H1 (cell line): Measurements from ENCODE around the gene TCERG1L. TPM values are rescaled to one million over a fixed set of nuclear protein-coding genes. Genes with fewer than 3 reads are reported as not detected.
A peak's percentile ranks its signal among the peaks of the same experiment; 100 is the strongest.

Source experiments
- CTCF ChIA-PET: fragments of 300-600 bp; sonication (Branson Sonifier 250); formaldehyde crosslinking; loops from one replicate; lab custom pipeline; 2021; ENCODE audit not compliant: partially characterized antibody; lab: Charles Lee
- POLR2A ChIA-PET: fragments of 300-600 bp; sonication (Branson Sonifier 250); formaldehyde crosslinking; loops from one replicate; lab custom pipeline; 2021; ENCODE audit warnings: inconsistent platforms; ENCODE audit not compliant: partially characterized antibody; lab: Charles Lee
- DNase-seq, 2 experiments: peaks; one replicate each; pipeline versions ENCODE4 v3.0.0 to v3.0.0-alpha.2; 2010 to 2022; ENCODE audit warnings: low spot score in 2 of 2, low read depth in 1 of 2, mixed read lengths in 1 of 2
- FAIRE-seq: peaks from 2 replicates; lab custom pipeline; 2011; peaks lifted over from hg19 to GRCh38; lab: Jason Lieb, UNC
- H2AFZ ChIP-seq: 2 replicates; pipeline ENCODE4 v1.8.1; 2012; ENCODE audit warnings: low read length, inconsistent platforms
- H2AK5ac ChIP-seq: 2 replicates; pipeline ENCODE4 v1.6.1; 2013; ENCODE audit warnings: low read depth, low read length
- H2BK120ac ChIP-seq: replicated peaks from 2 replicates; pipeline ENCODE3; 2013; ENCODE audit warnings: low read depth, low read length, inconsistent platforms
- H2BK12ac ChIP-seq: 2 replicates; pipeline ENCODE4 v1.6.1; 2013; ENCODE audit warnings: low read depth, low read length
- H2BK15ac ChIP-seq: 2 replicates; pipeline ENCODE4 v1.6.1; 2013; ENCODE audit warnings: low read length
- H2BK20ac ChIP-seq: 2 replicates; pipeline ENCODE4 v1.6.1; 2013; ENCODE audit warnings: low read length
- H2BK5ac ChIP-seq: 2 replicates; pipeline ENCODE4 v1.6.1; 2013; ENCODE audit warnings: low read depth, low read length
- H3K14ac ChIP-seq: 2 replicates; pipeline ENCODE4 v1.6.1; 2013; ENCODE audit warnings: inconsistent platforms; ENCODE audit not compliant: insufficient read length
- H3K18ac ChIP-seq: 2 replicates; pipeline ENCODE4 v1.6.1; 2013; ENCODE audit warnings: low read length; ENCODE audit errors: extremely low read depth
- H3K23ac ChIP-seq: 2 replicates; pipeline ENCODE4 v1.6.1; 2013; ENCODE audit warnings: inconsistent platforms; ENCODE audit not compliant: insufficient read length
- H3K23me2 ChIP-seq: 2 replicates; pipeline ENCODE4 v1.6.1; 2013; ENCODE audit warnings: low read depth, low read length
- H3K27ac ChIP-seq: 2 replicates; pipeline ENCODE4 v1.6.1; 2011; ENCODE audit warnings: low read depth, low read length, inconsistent platforms
- H3K27me3 ChIP-seq, 4 experiments: replicated peaks in 1 of 4; 1 replicate in 1 of 4; 2 replicates in 3 of 4; pipeline versions ENCODE4 v1.6.1 to v1.8.1; 2011 to 2013; ENCODE audit warnings: low read length in 3 of 4, mild to moderate bottlenecking in 3 of 4, inconsistent platforms in 2 of 4, mixed read lengths in 2 of 4, moderate library complexity in 1 of 4; ENCODE audit not compliant: control insufficient read depth in 3 of 4, insufficient read depth in 3 of 4; ENCODE audit errors: extremely low read depth in 1 of 4
- H3K36me3 ChIP-seq, 4 experiments: 2 replicates each; pipeline versions ENCODE4 v1.6.1 to v1.8.1; 2011 to 2013; ENCODE audit warnings: mild to moderate bottlenecking in 4 of 4, low read length in 3 of 4, moderate library complexity in 2 of 4, control low read depth in 1 of 4, inconsistent platforms in 1 of 4; ENCODE audit not compliant: insufficient read depth in 4 of 4, control insufficient read depth in 2 of 4
- H3K4ac ChIP-seq: replicated peaks from 2 replicates; pipeline ENCODE3; 2013; ENCODE audit warnings: low read length, low read depth, mixed read lengths, inconsistent platforms; ENCODE audit not compliant: insufficient read length
- H3K4me1 ChIP-seq, 4 experiments: replicated peaks in 1 of 4; 1 replicate in 1 of 4; 2 replicates in 3 of 4; pipeline versions ENCODE4 v1.6.1 to v1.8.1; 2011 to 2013; ENCODE audit warnings: low read length in 3 of 4, inconsistent platforms in 2 of 4, mixed read lengths in 1 of 4; ENCODE audit not compliant: insufficient read depth in 4 of 4, control insufficient read depth in 3 of 4
- H3K4me2 ChIP-seq, 2 experiments: 2 replicates each; pipeline versions ENCODE4 v1.6.1 to v1.8.1; 2011 to 2013; ENCODE audit warnings: low read depth in 2 of 2, low read length in 2 of 2, control low read depth in 1 of 2, inconsistent platforms in 1 of 2, mild to moderate bottlenecking in 1 of 2; ENCODE audit not compliant: insufficient read depth in 1 of 2
- H3K4me3 ChIP-seq, 4 experiments: fragments of 200-600, 300-600 bp in 1 of 4; sonication (generic), shearing (Covaris generic), sonication (Bioruptor Twin) in 1 of 4; 2 replicates each; pipeline versions ENCODE4 v1.5.1 to v1.8.1; 2011 to 2016; ENCODE audit warnings: low read length in 4 of 4, low read depth in 3 of 4, control low read depth in 2 of 4, inconsistent platforms in 2 of 4, mild to moderate bottlenecking in 2 of 4, mixed read lengths in 1 of 4, moderate library complexity in 1 of 4; ENCODE audit not compliant: insufficient read depth in 2 of 4; ENCODE audit errors: extremely low read depth in 1 of 4
- H3K56ac ChIP-seq: replicated peaks from 2 replicates; pipeline ENCODE3; 2013; ENCODE audit warnings: low read depth, mild to moderate bottlenecking, mixed read lengths, low read length, inconsistent platforms; ENCODE audit not compliant: insufficient read length
- H3K79me1 ChIP-seq: 2 replicates; pipeline ENCODE4 v1.6.1; 2013; ENCODE audit warnings: low read depth, low read length, control low read depth
- H3K79me2 ChIP-seq, 2 experiments: 2 replicates each; pipeline versions ENCODE4 v1.6.1 to v1.8.1; 2012 to 2013; ENCODE audit warnings: low read length in 2 of 2, mild to moderate bottlenecking in 2 of 2, inconsistent platforms in 1 of 2; ENCODE audit not compliant: insufficient read depth in 2 of 2, control insufficient read depth in 1 of 2
- H3K9ac ChIP-seq, 4 experiments: replicated peaks in 1 of 4; 1 replicate in 1 of 4; 2 replicates in 3 of 4; pipeline versions ENCODE4 v1.6.1 to v1.8.1; 2011 to 2013; ENCODE audit warnings: low read depth in 3 of 4, low read length in 3 of 4, control low read depth in 2 of 4, mild to moderate bottlenecking in 2 of 4, moderate library complexity in 2 of 4, inconsistent platforms in 1 of 4; ENCODE audit errors: extremely low read depth in 1 of 4
- H3K9me3 ChIP-seq, 2 experiments: 2 replicates each; pipeline versions ENCODE4 v1.6.1 to v1.8.1; 2012 to 2013; ENCODE audit warnings: mild to moderate bottlenecking in 2 of 2, moderate library complexity in 2 of 2, control low read depth in 1 of 2, inconsistent platforms in 1 of 2, low read depth in 1 of 2, low read length in 1 of 2, mixed read lengths in 1 of 2; ENCODE audit not compliant: insufficient read depth in 2 of 2
- H4K20me1 ChIP-seq, 2 experiments: replicated peaks in 1 of 2; 2 replicates each; pipeline versions ENCODE3 to v1.8.1; 2011 to 2013; ENCODE audit warnings: inconsistent platforms in 2 of 2, low read length in 2 of 2, mild to moderate bottlenecking in 1 of 2; ENCODE audit not compliant: insufficient read depth in 2 of 2, control insufficient read depth in 1 of 2
- H4K5ac ChIP-seq: 2 replicates; pipeline ENCODE4 v1.6.1; 2013; ENCODE audit warnings: low read length, low read depth, mixed read lengths, inconsistent platforms; ENCODE audit not compliant: insufficient read length
- H4K8ac ChIP-seq: 2 replicates; pipeline ENCODE4 v1.8.0; 2013; ENCODE audit warnings: mild to moderate bottlenecking, moderate library complexity, low read length, inconsistent platforms; ENCODE audit not compliant: insufficient read depth; ENCODE audit errors: extremely low read depth
- H4K91ac ChIP-seq: replicated peaks from 2 replicates; pipeline ENCODE3; 2013; ENCODE audit warnings: low read length, mixed read lengths, inconsistent platforms; ENCODE audit not compliant: insufficient read length
- ATF2 ChIP-seq: IDR thresholded peaks from 2 replicates; pipeline ENCODE4 v1.6.1; 2012; ENCODE audit warnings: low read length, inconsistent platforms
- CBX5 ChIP-seq: fragments of 300-800, 300-1000 bp; sonication (generic); IDR thresholded peaks from 2 replicates; pipeline ENCODE4 v1.7.1; 2016; ENCODE audit warnings: antibody characterized with exemption, low read length, low read depth
- CHD2 ChIP-seq: IDR thresholded peaks from 2 replicates; pipeline ENCODE4 v1.6.1; 2012; ENCODE audit warnings: low read length, improper control_type of control experiment
- GABPA ChIP-seq: IDR thresholded peaks from 2 replicates; pipeline ENCODE4 v1.6.1; 2011; ENCODE audit warnings: mild to moderate bottlenecking, low read length, moderate library complexity, borderline replicate concordance; ENCODE audit not compliant: insufficient read depth
- HDAC2 ChIP-seq, 2 experiments: fragments of 300-600 bp in 1 of 2; sonication (generic) in 1 of 2; IDR thresholded peaks; 2 replicates each; pipeline ENCODE4 v1.6.1; 2011 to 2012; ENCODE audit warnings: low read depth in 2 of 2, low read length in 2 of 2, mild to moderate bottlenecking in 2 of 2, moderate library complexity in 2 of 2, borderline replicate concordance in 1 of 2, inconsistent platforms in 1 of 2
- HDAC6 ChIP-seq: IDR thresholded peaks from one replicate; pipeline ENCODE4 v1.7.1; 2012; ENCODE audit warnings: low read depth, mild to moderate bottlenecking, inconsistent platforms, low read length, moderate library complexity
- JUND ChIP-seq: IDR thresholded peaks from 2 replicates; pipeline ENCODE4 v1.6.1; 2011; ENCODE audit warnings: mild to moderate bottlenecking, improper control_type of control experiment, low read length
- RFX5 ChIP-seq: IDR thresholded peaks from 2 replicates; pipeline ENCODE4 v1.6.1; 2011; ENCODE audit warnings: low read depth, low read length, improper control_type of control experiment, borderline replicate concordance
- ZNF274 ChIP-seq: IDR thresholded peaks from 2 replicates; pipeline ENCODE4 v1.7.0; 2012; ENCODE audit warnings: low read length, borderline replicate concordance; ENCODE audit errors: extremely low read depth
- WGBS, 2 experiments: shearing (Covaris generic) in 1 of 2; methylation state at CpG; one replicate each; pipeline versions ENCODE4 v1.1.6 to v1.1.7; 2013 to 2015; ENCODE audit warnings: low lambda C conversion rate in 2 of 2, mixed read lengths in 2 of 2, inconsistent platforms in 1 of 2, low coverage in 1 of 2, missing lambda C conversion rate in 1 of 2; ENCODE audit not compliant: insufficient replicate concordance in 2 of 2, insufficient coverage in 1 of 2, insufficient read length in 1 of 2; ENCODE audit errors: extremely low coverage in 1 of 2, missing lambda C conversion rate in 1 of 2; 5-methylcytosine and 5-hydroxymethylcytosine counted together
- polyA plus RNA-seq, 7 experiments: library from polyadenylated mRNA; depleted of rRNA in 3 of 7; stranded (reverse) in 5 of 7; unstranded in 2 of 7; fragments of >200 nt in 5 of 7; fragments of 200-250 nt in 2 of 7; gene quantifications; 1 replicate in 5 of 7; 2 replicates in 1 of 7; 4 replicates in 1 of 7; pipeline versions ENCODE4 v1.2.1 to v1.2.3, GENCODE V29; 2011 to 2013; ENCODE audit warnings: missing spikeins in 2 of 7, mixed read lengths in 2 of 7
- total RNA-seq: library from RNA; stranded (reverse); fragmentation: NEBNext Ultra II Directional; extraction: Animal tissue kit (Norgen Biotek cat#: 25700); gene quantifications from 2 replicates; pipeline ENCODE4 v1.2.1, GENCODE V29; 2021

Gene TCERG1L
- total and polyA plus RNA-seq, 2 of the 8 experiments (the other 6 are each of a cell fraction or from before 2014, with no cell fraction given) = 3.9 to 6.9 TPM

GRCh38 chr10:131310551-131311401, 745 bp downstream of the TCERG1L start:
- Histone ChIP-seq H3K27me3 (peaks cover 0 to 14% (median 5%) of the 10 kb centered on the region in 4 experiments; a peak in 5 of 7 replicates), H2BK120ac (no peak overlapping the region), H3K23ac (no peak overlapping the region), H3K4me1 (peaks cover 3 to 11% (median 3%) of the 10 kb centered on the region in 4 experiments; a peak in 6 of 7 replicates), H2AK5ac (no peak overlapping the region), H4K20me1 (no peaks in the 10 kb centered on the region), H4K5ac (no peak overlapping the region), H4K8ac (no peak overlapping the region; the same call in 1 of the 2 replicates), H3K56ac (no peak overlapping the region), H2BK5ac (no peak overlapping the region), H3K27ac (no peak overlapping the region), H3K79me1 (no peaks in the 10 kb centered on the region), H3K9me3 (no peaks in the 10 kb centered on the region), H3K79me2 (no peaks in the 10 kb centered on the region), H4K91ac (no peak overlapping the region), H3K23me2 (peaks cover 14% of the 10 kb centered on the region; the same call in 1 of the 2 replicates), H3K4me3 (peak overlapping the region; percentile 49 to 72 (median 51)), H3K4me2 (peak overlapping the region; percentile 71 to 75), H2BK15ac (no peak overlapping the region), H2AFZ (no peak overlapping the region), H2BK12ac (no peak overlapping the region; the same call in 1 of the 2 replicates), H3K14ac (no peak overlapping the region), H3K36me3 (no peaks in the 10 kb centered on the region; a peak in 1 of 8 replicates), H3K9ac (peak overlapping the region in 1 of 4 experiments; percentile 74; a peak in 1 of 7 replicates), H3K4ac (no peak overlapping the region), H2BK20ac (no peak overlapping the region), H3K18ac (no peak overlapping the region)
- 6% methylated on average over 39 of the region's 76 CpGs; no CpG with 5 or more reads in 1 of the 2 experiments for WGBS, 2 experiments
- FAIRE-seq (no peak), DNase-seq (peak in 1 of 2 experiments; percentile 60)
- ChIA-PET CTCF (interaction anchor here (0.6 to 1.4 kb wide), 10 partner anchors 16 to 404 kb away, joined by 3 to 5 read pairs (median 3); no protein-coding TSS in a partner anchor), POLR2A (no interaction called here)
- TF ChIP-seq ZNF274 (no peak), GABPA (0 out of 2 replicates have a peak, but pooled peaks have one; percentile 11), RFX5 (no peak), JUND (no peak), HDAC2 (IDR thresholded peaks at IDR 0.05; ENCODE audit: borderline replicate concordance in 1 of 2, low read depth in 2 of 2, low read length in 2 of 2) (peak in 1 of 2 experiments; percentile 18; a peak in 2 of 4 replicates), ATF2 (no peak), CBX5 (no peak), CHD2 (no peak), HDAC6 (no peak)
